ENCODE measurements around the gene DLG2. TPM values are rescaled to one million over a fixed set of nuclear protein-coding genes. Genes with fewer than 3 reads are reported as not detected.

The DLG2 gene
- total and polyA plus RNA-seq, 2 of the 8 experiments (the other 6 are each of a cell fraction or from before 2014, with no cell fraction given): 1.7 to 14.3 TPM

GRCh38 chr11:83687787-83688186, 1939.4 kb downstream of the DLG2 start (continued):
- no peak for TF ChIP-seq ATF2 (IDR thresholded peaks at IDR 0.05; ENCODE audit: low read length)
